HG02943 (cell line): ENCODE results near the gene KCNK7.
A peak's percentile ranks its signal among the peaks of the same experiment; 100 is the strongest.

ENCODE experiments used
- ATAC-seq: cut with Tn5 transposase; IDR thresholded peaks from one replicate; pipeline ENCODE4 v1.9.1; 2021; ENCODE audit warnings: mild to moderate bottlenecking, low read depth, moderate library complexity; ENCODE audit not compliant: unreplicated experiment

The KCNK7 gene

GRCh38 chr11:65627202-65627601, 31.6 kb upstream of the KCNK7 start:
- ATAC-seq, result no peak

GRCh38 chr11:65625628-65626342, 30.2 kb upstream of the KCNK7 start:
- no peak for ATAC-seq

- no peak for ATAC-seq
Observed at GRCh38 chr11:65624931-65625627, 29.5 kb upstream of the KCNK7 start.

GRCh38 chr11:65623852-65624616, 28.4 kb upstream of the KCNK7 start:
- ATAC-seq, result no peak

GRCh38 chr11:65623177-65623576, 27.6 kb upstream of the KCNK7 start:
- no peak for ATAC-seq

GRCh38 chr11:65622011-65622410, 26.4 kb upstream of the KCNK7 start:
- ATAC-seq, result no peak

- no peak for ATAC-seq
Observed at GRCh38 chr11:65621460-65621859, 25.9 kb upstream of the KCNK7 start.

GRCh38 chr11:65620666-65621065, 25.1 kb upstream of the KCNK7 start:
- ATAC-seq, result no peak

- ATAC-seq, result no peak
Observed at GRCh38 chr11:65619281-65619928, 23.8 kb upstream of the KCNK7 start.

GRCh38 chr11:65618763-65619162, 23.2 kb upstream of the KCNK7 start:
- no peak for ATAC-seq

GRCh38 chr11:65617990-65618751, 22.6 kb upstream of the KCNK7 start:
- ATAC-seq, result no peak

- ATAC-seq, result no peak
Observed at GRCh38 chr11:65617136-65617850, 21.7 kb upstream of the KCNK7 start.

GRCh38 chr11:65616575-65617001, 21.0 kb upstream of the KCNK7 start:
- ATAC-seq, result no peak

GRCh38 chr11:65615950-65616574, 20.5 kb upstream of the KCNK7 start:
- peak; percentile 0 for ATAC-seq

GRCh38 chr11:65615229-65615949, 19.8 kb upstream of the KCNK7 start, which contains the start of gene PCNX3:
Gene PCNX3, plus strand, starts transcription at chr11:65615776. Its CDS starts 536 bp downstream, at chr11:65616312.
- ATAC-seq, result peak; percentile 81

GRCh38 chr11:65613091-65613928, 17.7 kb upstream of the KCNK7 start:
- no peak for ATAC-seq

GRCh38 chr11:65612691-65613090, 17.1 kb upstream of the KCNK7 start:
- no peak for ATAC-seq
